ENCODE results near the gene CD3D. TPM values are rescaled to one million over a fixed set of nuclear protein-coding genes. Genes with fewer than 3 reads are reported as not detected.

CD3D gene
- total RNA-seq, 4 donors from 2014 or later: 15.4 to 26.6 (median 21.1) TPM

- H3K27me3 ChIP-seq: no peaks in the 10 kb centered on the region
- no peaks in the 10 kb centered on the region for H3K9me3 ChIP-seq
- H3K36me3 ChIP-seq: no peaks in the 10 kb centered on the region
- no peaks in the 10 kb centered on the region for H3K4me1 ChIP-seq
- no peak overlapping the region for H3K4me3 ChIP-seq
- H3K27ac ChIP-seq: no peak overlapping the region
- DNase-seq: no peak
- TF ChIP-seq POLR2A (IDR thresholded peaks at IDR 0.05) (no peak), CTCF (IDR thresholded peaks at IDR 0.05) (no peak)
These were observed 50.9 kb downstream of the CD3D start for GRCh38 chr11:118291477-118292135.

GRCh38 chr11:118290923-118291322, 51.6 kb downstream of the CD3D start:
- H3K27me3 ChIP-seq: no peaks in the 10 kb centered on the region
- no peak overlapping the region for H3K4me3 ChIP-seq
- H3K9me3 ChIP-seq: no peaks in the 10 kb centered on the region
- peak in 5 of 6 experiments; percentile 16 to 89 (median 84) for TF ChIP-seq CTCF (IDR thresholded peaks at IDR 0.05)
- peak in 1 of 2 donors; percentile 8 for TF ChIP-seq POLR2A (IDR thresholded peaks at IDR 0.05)
- no peak overlapping the region for H3K27ac ChIP-seq
- DNase-seq: peak in 1 of 3 donors; percentile 78
- H3K4me1 ChIP-seq: no peaks in the 10 kb centered on the region
- no peaks in the 10 kb centered on the region for H3K36me3 ChIP-seq

- H3K9me3 ChIP-seq: no peaks in the 10 kb centered on the region
- H3K36me3 ChIP-seq: no peaks in the 10 kb centered on the region
- no peak for DNase-seq
- H3K27ac ChIP-seq: no peak overlapping the region
- H3K4me3 ChIP-seq: no peak overlapping the region
- no peaks in the 10 kb centered on the region for H3K27me3 ChIP-seq
- TF ChIP-seq POLR2A (IDR thresholded peaks at IDR 0.05): no peak
- TF ChIP-seq CTCF (IDR thresholded peaks at IDR 0.05): no peak
- no peaks in the 10 kb centered on the region for H3K4me1 ChIP-seq
These were observed 53.1 kb downstream of the CD3D start for GRCh38 chr11:118289401-118289800.

Small RNA genes lying within 50 kb of the gene (small RNA-seq; reads per million reads assigned to genes)
- 0 reads per million in 2 donors for gene AP001582.1

Other genes starting within 250 kb of the CD3D start
- gene SCN4B, start 189.9 kb downstream of the CD3D start, total RNA-seq: 1 to 10 TPM in 2 of 4 donors, under 1 TPM in 2; 0.35 to 8.3 (median 1.4) TPM
- gene SCN2B, start 166.1 kb downstream of the CD3D start, total RNA-seq: under 1 TPM in 2 of 4 donors, not detected in 2; 0.13 to 0.38 TPM
- 10 to 100 TPM in 3 of 4 donors, 1 to 10 TPM in 1; 7.5 to 83.3 (median 14.4) TPM for gene JAML, start 117.7 kb downstream of the CD3D start, total RNA-seq
- 10 to 100 TPM in 1 of 4 donors, 1 to 10 TPM in 2, under 1 TPM in 1; 0.83 to 15.4 (median 7.8) TPM for gene MPZL3, start 90.3 kb downstream of the CD3D start, total RNA-seq
- gene MPZL2, start 78.4 kb downstream of the CD3D start, total RNA-seq: 10 to 100 TPM; 21.0 to 32.4 (median 22.3) TPM
- 1 to 10 TPM; 6.6 to 9.9 (median 8.7) TPM for gene CD3E, start 38.0 kb downstream of the CD3D start, total RNA-seq
- gene CD3G, start 1.6 kb upstream of the CD3D start, total RNA-seq: 1 to 10 TPM; 4.7 to 7.0 (median 5.4) TPM
- gene UBE4A, start 16.9 kb upstream of the CD3D start, total RNA-seq: 10 to 100 TPM; 47.7 to 60.1 (median 54.1) TPM
- gene ATP5MG, start 58.9 kb upstream of the CD3D start, total RNA-seq: 10 to 100 TPM; 38.5 to 89.8 (median 51.6) TPM
- gene KMT2A, start 93.8 kb upstream of the CD3D start, total RNA-seq: 100 to 1,000 TPM in 1 of 4 donors, 10 to 100 TPM in 3; 46.6 to 110 (median 74.3) TPM
- gene TTC36, start 184.8 kb upstream of the CD3D start, total RNA-seq: 10 to 100 TPM in 3 of 4 donors, 1 to 10 TPM in 1; 5.8 to 68.4 (median 37.5) TPM
- 100 to 1,000 TPM in 3 of 4 donors, 10 to 100 TPM in 1; 48.7 to 263 (median 204) TPM for gene TMEM25, start 188.5 kb upstream of the CD3D start, total RNA-seq
- gene IFT46, start 223.2 kb upstream of the CD3D start, total RNA-seq: 10 to 100 TPM; 12.5 to 32.2 (median 14.4) TPM
- 100 to 1,000 TPM in 2 of 4 donors, 10 to 100 TPM in 2; 54.5 to 116 (median 91.0) TPM for gene ARCN1, start 229.7 kb upstream of the CD3D start, total RNA-seq